Activated T-helper 17 cell treated with anti-CD3 and anti-CD28 coated beads, Interleukin-2, amount 50 U/mL, for 72 hours (primary cell): ENCODE measurements around the gene DYNLL2. TPM values are rescaled to one million over a fixed set of nuclear protein-coding genes. Genes with fewer than 3 reads are reported as not detected.
"Not testable (repeated sequence)": the region's sequence is repeated elsewhere in the genome, so short reads cannot be mapped to it uniquely, and the experiment has no call there.

Experiments used
- ATAC-seq: fragments of 150-1000 bp; cut with Tn5 transposase; replicated peaks from 2 replicates; pipeline ENCODE4 v1.10.0; 2021; ENCODE audit warnings: mild to moderate bottlenecking, moderate library complexity
- H3K27ac Mint-ChIP-seq: one replicate; pipeline ENCODE4 v1.8.0; 2022; ENCODE audit warnings: mixed read lengths
- H3K27me3 Mint-ChIP-seq: one replicate; pipeline ENCODE4 v1.8.0; 2022; ENCODE audit warnings: mixed read lengths
- H3K36me3 Mint-ChIP-seq: one replicate; pipeline ENCODE4 v1.8.0; 2022; ENCODE audit warnings: low read depth, mild to moderate bottlenecking, mixed read lengths
- H3K4me1 Mint-ChIP-seq: one replicate; pipeline ENCODE4 v1.8.0; 2022; ENCODE audit warnings: mixed read lengths
- H3K4me3 Mint-ChIP-seq: one replicate; pipeline ENCODE4 v1.8.0; 2022; ENCODE audit warnings: mild to moderate bottlenecking, mixed read lengths
- H3K9me3 Mint-ChIP-seq: one replicate; pipeline ENCODE4 v1.8.0; 2022; ENCODE audit warnings: mixed read lengths
- total RNA-seq, 2 donors: library from RNA; stranded (reverse); gene quantifications; one replicate each; pipeline ENCODE4 v1.2.3, GENCODE V29; 2022

DYNLL2 gene
- total RNA-seq, 2 donors from 2014 or later: 24.3 to 27.1 TPM

GRCh38 chr17:58084317-58084981, 1.2 kb downstream of the DYNLL2 start:
- H3K4me1 Mint-ChIP-seq: peaks cover 32% of the 10 kb centered on the region
- peaks cover 4% of the 10 kb centered on the region for H3K27me3 Mint-ChIP-seq
- peaks cover 54% of the 10 kb centered on the region for H3K36me3 Mint-ChIP-seq

GRCh38 chr17:58085039-58085715, 2.0 kb downstream of the DYNLL2 start:
- peak overlapping the region; percentile 85 for H3K4me3 Mint-ChIP-seq
- H3K4me1 Mint-ChIP-seq: peaks cover 33% of the 10 kb centered on the region
- H3K9me3 Mint-ChIP-seq: no peaks in the 10 kb centered on the region
- H3K27ac Mint-ChIP-seq: peak overlapping the region; percentile 76
- H3K27me3 Mint-ChIP-seq: no peaks in the 10 kb centered on the region
- peaks cover 61% of the 10 kb centered on the region for H3K36me3 Mint-ChIP-seq
- no peak for ATAC-seq

More at GRCh38 chr17:58084317-58084981, 1.2 kb downstream of the DYNLL2 start:
- no peaks in the 10 kb centered on the region for H3K9me3 Mint-ChIP-seq
- peak overlapping the region; percentile 74 for H3K27ac Mint-ChIP-seq
- no peak for ATAC-seq
- H3K4me3 Mint-ChIP-seq: peak overlapping the region; percentile 85

- H3K36me3 Mint-ChIP-seq: peaks cover 79% of the 10 kb centered on the region
- no peak overlapping the region for H3K4me3 Mint-ChIP-seq
- H3K9me3 Mint-ChIP-seq: no peaks in the 10 kb centered on the region
- H3K4me1 Mint-ChIP-seq: peaks cover 33% of the 10 kb centered on the region
- H3K27ac Mint-ChIP-seq: peak overlapping the region; percentile 76
- no peaks in the 10 kb centered on the region for H3K27me3 Mint-ChIP-seq
- ATAC-seq: no peak
Observed at GRCh38 chr17:58086953-58087352, 3.7 kb downstream of the DYNLL2 start.

- Mint-ChIP-seq H3K27me3 (no peaks in the 10 kb centered on the region), H3K4me3 (no peak overlapping the region), H3K4me1 (peaks cover 33% of the 10 kb centered on the region), H3K36me3 (peaks cover 96% of the 10 kb centered on the region), H3K9me3 (no peaks in the 10 kb centered on the region), H3K27ac (peak overlapping the region; percentile 76)
- ATAC-seq: no peak
Observed at GRCh38 chr17:58088624-58089023, 5.4 kb downstream of the DYNLL2 start.

GRCh38 chr17:58089111-58089510, 5.9 kb downstream of the DYNLL2 start:
- no peaks in the 10 kb centered on the region for H3K9me3 Mint-ChIP-seq
- no peak for ATAC-seq
- H3K27me3 Mint-ChIP-seq: no peaks in the 10 kb centered on the region
- peak overlapping the region; percentile 65 for H3K27ac Mint-ChIP-seq
- no peak overlapping the region for H3K4me3 Mint-ChIP-seq
- peaks cover 33% of the 10 kb centered on the region for H3K4me1 Mint-ChIP-seq
- peaks cover 100% of the 10 kb centered on the region for H3K36me3 Mint-ChIP-seq

GRCh38 chr17:58091024-58091567, 7.9 kb downstream of the DYNLL2 start:
- ATAC-seq: no peak
- Mint-ChIP-seq H3K4me1 (peaks cover 26% of the 10 kb centered on the region), H3K27me3 (no peaks in the 10 kb centered on the region), H3K4me3 (no peak overlapping the region), H3K9me3 (no peaks in the 10 kb centered on the region), H3K36me3 (peaks cover 93% of the 10 kb centered on the region), H3K27ac (peak overlapping the region; percentile 65)

- peaks cover 16% of the 10 kb centered on the region for H3K4me1 Mint-ChIP-seq
- peaks cover 81% of the 10 kb centered on the region for H3K36me3 Mint-ChIP-seq
- peak overlapping the region; percentile 65 for H3K27ac Mint-ChIP-seq
- no peak for ATAC-seq
- no peaks in the 10 kb centered on the region for H3K27me3 Mint-ChIP-seq
- H3K4me3 Mint-ChIP-seq: no peak overlapping the region
- no peaks in the 10 kb centered on the region for H3K9me3 Mint-ChIP-seq
Observed at GRCh38 chr17:58092101-58092796, 9.0 kb downstream of the DYNLL2 start.

GRCh38 chr17:58092797-58093385, 9.7 kb downstream of the DYNLL2 start:
- Mint-ChIP-seq H3K4me1 (peaks cover 12% of the 10 kb centered on the region), H3K4me3 (no peak overlapping the region), H3K27ac (peak overlapping the region; percentile 53), H3K27me3 (no peaks in the 10 kb centered on the region), H3K9me3 (no peaks in the 10 kb centered on the region), H3K36me3 (peaks cover 75% of the 10 kb centered on the region)
- no peak for ATAC-seq

GRCh38 chr17:58094118-58094517, 10.9 kb downstream of the DYNLL2 start:
- H3K9me3 Mint-ChIP-seq: no peaks in the 10 kb centered on the region
- H3K27ac Mint-ChIP-seq: no peak overlapping the region
- H3K27me3 Mint-ChIP-seq: no peaks in the 10 kb centered on the region
- no peak for ATAC-seq
- H3K4me3 Mint-ChIP-seq: no peak overlapping the region
- peaks cover 5% of the 10 kb centered on the region for H3K4me1 Mint-ChIP-seq
- H3K36me3 Mint-ChIP-seq: peaks cover 63% of the 10 kb centered on the region

- no peaks in the 10 kb centered on the region for H3K9me3 Mint-ChIP-seq
- H3K27me3 Mint-ChIP-seq: no peaks in the 10 kb centered on the region
- ATAC-seq: no peak
Observed at GRCh38 chr17:58096892-58097291, 13.7 kb downstream of the DYNLL2 start.

GRCh38 chr17:58097384-58098088, 14.3 kb downstream of the DYNLL2 start:
- no peaks in the 10 kb centered on the region for H3K9me3 Mint-ChIP-seq
- H3K4me3 Mint-ChIP-seq: no peak overlapping the region
- ATAC-seq: no peak
- no peaks in the 10 kb centered on the region for H3K4me1 Mint-ChIP-seq
- peaks cover 28% of the 10 kb centered on the region for H3K36me3 Mint-ChIP-seq
- H3K27me3 Mint-ChIP-seq: no peaks in the 10 kb centered on the region
- no peak overlapping the region for H3K27ac Mint-ChIP-seq

More at GRCh38 chr17:58096892-58097291, 13.7 kb downstream of the DYNLL2 start:
- no peak overlapping the region for H3K27ac Mint-ChIP-seq
- no peak overlapping the region for H3K4me3 Mint-ChIP-seq
- H3K4me1 Mint-ChIP-seq: no peaks in the 10 kb centered on the region
- peaks cover 35% of the 10 kb centered on the region for H3K36me3 Mint-ChIP-seq

- Mint-ChIP-seq H3K27ac (no peak overlapping the region), H3K4me1 (no peaks in the 10 kb centered on the region), H3K36me3 (no peaks in the 10 kb centered on the region), H3K9me3 (no peaks in the 10 kb centered on the region), H3K27me3 (no peaks in the 10 kb centered on the region), H3K4me3 (no peak overlapping the region)
- no peak for ATAC-seq
Observed at GRCh38 chr17:58100506-58100905, 17.3 kb downstream of the DYNLL2 start.

- H3K4me3 Mint-ChIP-seq, H3K27ac Mint-ChIP-seq, H3K4me1 Mint-ChIP-seq, H3K27me3 Mint-ChIP-seq, H3K9me3 Mint-ChIP-seq, ATAC-seq, H3K36me3 Mint-ChIP-seq: not testable (repeated sequence)
Observed at GRCh38 chr17:58101898-58102297, 18.7 kb downstream of the DYNLL2 start.

GRCh38 chr17:58105093-58105492, 21.9 kb downstream of the DYNLL2 start:
- Mint-ChIP-seq H3K4me3 (no peak overlapping the region), H3K4me1 (no peaks in the 10 kb centered on the region), H3K27me3 (no peaks in the 10 kb centered on the region), H3K27ac (no peak overlapping the region), H3K9me3 (no peaks in the 10 kb centered on the region), H3K36me3 (no peaks in the 10 kb centered on the region)
- no peak for ATAC-seq
